Heart right ventricle (tissue), 16 donors: ENCODE measurements around the gene SERPING1. TPM values are rescaled to one million over a fixed set of nuclear protein-coding genes. Genes with fewer than 3 reads are reported as not detected.

Source experiments
- ATAC-seq, 8 donors: fragments of 200-7000 bp; cut with Tn5 transposase; one replicate each; pipeline ENCODE4 v1.9.1; 2020; ENCODE audit warnings: mild to moderate bottlenecking in 8 of 8, moderate library complexity in 8 of 8, moderate number of reproducible peaks in 1 of 8
- DNase-seq, 2 donors: peaks; one replicate each; pipeline ENCODE4 v3.0.0-alpha.2; 2020
- H3K27ac ChIP-seq, 10 donors: fragments of 200-600 bp; sonication (generic) in 2 of 10; one replicate each; pipeline versions ENCODE4 v1.5.0 to v1.8.0; 2020 to 2022; ENCODE audit warnings: mild to moderate bottlenecking in 3 of 10
- H3K27me3 ChIP-seq, 7 donors: fragments of 200-600 bp; one replicate each; pipeline ENCODE4 v1.8.0; 2021 to 2022; ENCODE audit warnings: mild to moderate bottlenecking in 2 of 7
- H3K36me3 ChIP-seq, 9 donors: fragments of 200-600 bp; sonication (generic) in 1 of 9; one replicate each; pipeline versions ENCODE4 v1.5.0 to v1.8.0; 2020 to 2022; ENCODE audit warnings: mild to moderate bottlenecking in 2 of 9
- H3K4me1 ChIP-seq, 9 donors: fragments of 200-600 bp; sonication (generic) in 1 of 9; one replicate each; pipeline versions ENCODE4 v1.5.0 to v1.8.0; 2020 to 2022; ENCODE audit warnings: mild to moderate bottlenecking in 4 of 9
- H3K4me3 ChIP-seq, 10 donors: fragments of 200-600 bp; sonication (generic) in 2 of 10; one replicate each; pipeline versions ENCODE4 v1.5.0 to v1.8.0; 2020 to 2022; ENCODE audit warnings: mild to moderate bottlenecking in 7 of 10, moderate library complexity in 2 of 10
- H3K9me3 ChIP-seq, 11 donors: fragments of 200-600 bp in 10 of 11; sonication (generic) in 2 of 11; one replicate each; pipeline versions ENCODE4 v1.5.0 to v1.8.0; 2013 to 2022; ENCODE audit warnings: mild to moderate bottlenecking in 2 of 11, control low read depth in 1 of 11, moderate library complexity in 1 of 11
- CTCF ChIP-seq, 9 donors: fragments of 200-600 bp; sonication (generic) in 2 of 9; IDR thresholded peaks; one replicate each; pipeline versions ENCODE4 v1.5.0 to v1.8.0; 2021 to 2022; ENCODE audit warnings: antibody characterized with exemption in 9 of 9, mild to moderate bottlenecking in 5 of 9, moderate library complexity in 1 of 9
- WGBS, 2 donors: extraction: QIAGEN DNeasy Blood & Tissue Kit; methylation state at CpG; one replicate each; pipeline ENCODE4 v1.1.7; 2013; ENCODE audit warnings: inconsistent platforms in 1 of 2; 5-methylcytosine and 5-hydroxymethylcytosine counted together
- intact Hi-C, 10 donors: fragments of 100-400 bp; cut with DNase I; formaldehyde crosslinking; loops; one replicate each; pipeline versions ENCODE4 v1.11.1 to v1.14.2; 2022
- polyA plus RNA-seq, 2 donors: library from polyadenylated mRNA; stranded (reverse); fragments of 200-250 nt; gene quantifications; one replicate each; pipeline ENCODE4 v1.2.3, GENCODE V29; 2013
- total RNA-seq, 10 donors: library from RNA; stranded (reverse); fragmentation: NEBNext Ultra II Directional in 3 of 10; extraction: Animal tissue kit (Norgen Biotek cat#: 25700) in 3 of 10; gene quantifications; one replicate each; pipeline versions ENCODE4 v1.2.1 to v1.2.4, GENCODE V29; 2021 to 2023
- donor health status: Arrhythmogenic right ventricular cardiomyopathy.
- donor health status: ischemic (EF 13 %, LVEDD 7.1; RV severe dilation, severe dysfunction).
- donor health status: healthy with polysubstance abuse.
- donor health status: DM: no; HTN: yes; CAD: no.
- donor health status: DM: no; HTN: no; CAD: no.
- donor health status: ischemic (EF 25% LVEDD 6.9; RV normal size, moderate dysfunction).
- donor health status: ischemic (EF 25% LVEDD 5.7; RV mildly dilated, moderate dysfunction).
- donor health status: healthy.
- donor health status: DM: yes; HTN: yes; CAD: no.
- donor health status: Ischemic cardiomyopathy.
- donor health status: ischemic (EF 35%, LVEDD 5.7; RV mildly dilated, moderate dysfunction).
- donor health status: nonischemic (EF 11% LVEDD 7.7; RV severe dilation, severe dysfunction).
- donor health status: DM: yes; HTN: yes; CAD: no.
- donor health status: PGD.
- donor health status: ischemic (EF 29% LVEDD 5.4; RV normal size, mild dysfunction).
- donor health status: nonischemic (EF 23%, LVEDD 6.1; RV moderate dilation, normal function).

The SERPING1 gene
- total and polyA plus RNA-seq, 12 donors: 39.8 to 197 (median 93.2) TPM

- Histone ChIP-seq H3K9me3 (no peaks in the 10 kb centered on the region), H3K27me3 (peaks cover 0 to 30% (median 0%) of the 10 kb centered on the region in 7 donors), H3K36me3 (no peaks in the 10 kb centered on the region), H3K27ac (peak overlapping the region in 8 of 10 donors; percentile 80 to 91 (median 88)), H3K4me1 (peaks cover 8 to 40% (median 26%) of the 10 kb centered on the region in 9 donors), H3K4me3 (peak overlapping the region; percentile 82 to 97 (median 93))
- ATAC-seq: peak in 3 of 8 donors; percentile 31 to 33 (median 32)
- TF ChIP-seq CTCF (IDR thresholded peaks at IDR 0.05): no peak
- 1% methylated on average over 19 of the region's 19 CpGs for WGBS, 2 donors
- no peak for DNase-seq
- intact Hi-C loops: loop anchor here in 1 of 10 donors (2.0 kb wide), 1 partner anchor 70 kb away; no protein-coding TSS in a partner anchor
Measured at GRCh38 chr11:57638811-57639320, 41.4 kb downstream of the SERPING1 start.

GRCh38 chr11:57639321-57640067 is 42.0 kb downstream of the SERPING1 start:
- Histone ChIP-seq H3K27ac (peak overlapping the region in 2 of 10 donors; percentile 32 to 43), H3K9me3 (no peaks in the 10 kb centered on the region), H3K27me3 (peaks cover 0 to 33% (median 0%) of the 10 kb centered on the region in 7 donors), H3K36me3 (no peaks in the 10 kb centered on the region), H3K4me3 (peak overlapping the region in 9 of 10 donors; percentile 82 to 97 (median 92)), H3K4me1 (peaks cover 8 to 46% (median 33%) of the 10 kb centered on the region in 9 donors)
- ATAC-seq: no peak
- intact Hi-C loops: loop anchor here (2.0 to 10.0 kb wide), 11 partner anchors 69 to 875 kb away; partner anchors contain the start of gene UBE2L6 (in 3 of the 10)
- no peak for DNase-seq
- 17 to 21% methylated on average over 15 of the region's 15 CpGs for WGBS, 2 donors
- TF ChIP-seq CTCF (IDR thresholded peaks at IDR 0.05): no peak

- Histone ChIP-seq H3K27ac (peak overlapping the region in 2 of 10 donors; percentile 32 to 43), H3K4me3 (peak overlapping the region in 4 of 10 donors; percentile 82 to 97 (median 96)), H3K27me3 (peaks cover 0 to 39% (median 0%) of the 10 kb centered on the region in 7 donors), H3K4me1 (peaks cover 8 to 54% (median 39%) of the 10 kb centered on the region in 9 donors), H3K36me3 (no peaks in the 10 kb centered on the region), H3K9me3 (no peaks in the 10 kb centered on the region)
- 48 to 53% methylated on average over 9 of the region's 9 CpGs for WGBS, 2 donors
- no peak for TF ChIP-seq CTCF (IDR thresholded peaks at IDR 0.05)
- intact Hi-C loops: loop anchor here (2.0 to 10.0 kb wide), 11 partner anchors 69 to 875 kb away; partner anchors contain the start of gene UBE2L6 (in 3 of the 10)
- no peak for DNase-seq
- no peak for ATAC-seq
Measured at GRCh38 chr11:57640068-57640800, 42.7 kb downstream of the SERPING1 start.
